Smooth muscle cell (in vitro differentiated cells): Measurements from ENCODE around the gene CASZ1. TPM values are rescaled to one million over a fixed set of nuclear protein-coding genes. Genes with fewer than 3 reads are reported as not detected.

Source experiments
- DNase-seq: peaks from one replicate; lab custom pipeline; 2025; ENCODE audit not compliant: unreplicated experiment; lab: John Stamatoyannopoulos, UW
- H2AFZ ChIP-seq: fragments of 200-600 bp; sonication (generic); 2 replicates; pipeline ENCODE4 v1.6.0; 2016; ENCODE audit warnings: antibody characterized with exemption, low read depth, mild to moderate bottlenecking
- H3F3A ChIP-seq: fragments of 200-600 bp; sonication (generic); 2 replicates; pipeline ENCODE4 v1.6.0; 2017; ENCODE audit warnings: antibody characterized with exemption, low read depth
- H3K27ac ChIP-seq: fragments of 200-600 bp; sonication (generic); 2 replicates; pipeline ENCODE4 v1.5.1; 2016; ENCODE audit warnings: low read depth, mild to moderate bottlenecking
- H3K27me3 ChIP-seq: fragments of 200-600 bp; sonication (generic); 2 replicates; pipeline ENCODE4 v1.6.1; 2016; ENCODE audit warnings: low read depth, mild to moderate bottlenecking
- H3K36me3 ChIP-seq: fragments of 200-600 bp; sonication (generic); 2 replicates; pipeline ENCODE4 v1.5.1; 2016; ENCODE audit warnings: low read depth
- H3K4me1 ChIP-seq: fragments of 200-600 bp; sonication (generic); 2 replicates; pipeline ENCODE4 v1.5.1; 2016; ENCODE audit warnings: low read depth
- H3K4me2 ChIP-seq: fragments of 200-600 bp; sonication (generic); 2 replicates; pipeline ENCODE4 v1.6.0; 2016; ENCODE audit warnings: mild to moderate bottlenecking
- H3K4me3 ChIP-seq: fragments of 200-600 bp; sonication (generic); 2 replicates; pipeline ENCODE4 v1.5.1; 2016; ENCODE audit warnings: mild to moderate bottlenecking
- H3K79me2 ChIP-seq: fragments of 200-600 bp; sonication (generic); 2 replicates; pipeline ENCODE4 v1.6.0; 2016; ENCODE audit warnings: low read depth, mild to moderate bottlenecking
- H3K9ac ChIP-seq: fragments of 200-600 bp; sonication (generic); 2 replicates; pipeline ENCODE4 v1.6.0; 2016; ENCODE audit warnings: low read depth
- H3K9me3 ChIP-seq: fragments of 200-600 bp; sonication (generic); replicated peaks from 2 replicates; pipeline ENCODE4 v1.5.1; 2016; ENCODE audit warnings: low read depth
- H4K20me1 ChIP-seq: fragments of 200-600 bp; sonication (generic); 2 replicates; pipeline ENCODE4 v1.6.0; 2016; ENCODE audit warnings: low read depth
- WGBS: methylation state at CpG from one replicate; pipeline ENCODE4 v1.1.7; 2016; ENCODE audit warnings: low lambda C conversion rate; 5-methylcytosine and 5-hydroxymethylcytosine counted together
- polyA plus RNA-seq: library from polyadenylated mRNA; unstranded; fragments of >200 nt; fragmentation: Nextera tagmentation; extraction: Ambion mirVana; gene quantifications from 2 replicates; pipeline ENCODE4 v1.2.1, GENCODE V29; 2016
- total RNA-seq: library from RNA; depleted of rRNA; stranded (reverse); fragments of >200 nt; gene quantifications from 2 replicates; pipeline ENCODE4 v1.2.3, GENCODE V29; 2014
- TF ChIP-seq, protein P1 (sequence below): fragments of 200-600 bp; sonication (generic); IDR thresholded peaks from 2 replicates; pipeline ENCODE4 v1.5.1; 2017; ENCODE audit warnings: borderline replicate concordance, mild to moderate bottlenecking, antibody characterized with exemption; ENCODE audit not compliant: insufficient read depth, poor library complexity, severe bottlenecking

CASZ1 gene
- total and polyA plus RNA-seq, 2 experiments from 2014 or later = 0.70 to 1.9 TPM

DNA sequence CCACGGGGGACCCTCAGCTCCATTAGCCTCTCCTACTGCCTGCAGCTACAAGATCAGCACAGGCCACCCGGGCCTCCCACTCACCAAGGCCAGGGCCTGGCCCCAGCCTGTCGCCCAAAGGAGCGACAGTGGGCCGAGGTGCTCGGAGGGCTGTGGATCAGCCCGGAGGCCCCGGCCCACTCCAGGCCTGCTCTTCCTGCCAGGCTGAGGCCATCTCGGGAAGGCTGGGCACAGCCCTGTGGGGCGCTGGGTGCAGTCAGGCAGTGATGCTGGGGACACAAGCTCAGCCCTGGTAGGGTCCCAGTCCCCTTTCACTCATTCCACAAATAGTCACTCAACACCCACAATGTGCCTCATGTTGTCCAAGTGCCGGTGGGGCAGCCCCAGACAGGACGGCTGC, 58.8 kb downstream of the CASZ1 start:
- Histone ChIP-seq H3K27me3 (no peaks in the 10 kb centered on the region), H2AFZ (no peak overlapping the region), H3K4me1 (peaks cover 21% of the 10 kb centered on the region), H3K27ac (no peak overlapping the region), H3K9me3 (no peaks in the 10 kb centered on the region), H4K20me1 (no peaks in the 10 kb centered on the region), H3K4me2 (no peak overlapping the region), H3F3A (no peaks in the 10 kb centered on the region), H3K79me2 (no peaks in the 10 kb centered on the region), H3K36me3 (no peaks in the 10 kb centered on the region), H3K4me3 (no peak overlapping the region), H3K9ac (no peak overlapping the region)
- DNase-seq = no peak
- 95% methylated on average over 12 of the region's 12 CpGs for WGBS
- TF ChIP-seq, protein P1, sequence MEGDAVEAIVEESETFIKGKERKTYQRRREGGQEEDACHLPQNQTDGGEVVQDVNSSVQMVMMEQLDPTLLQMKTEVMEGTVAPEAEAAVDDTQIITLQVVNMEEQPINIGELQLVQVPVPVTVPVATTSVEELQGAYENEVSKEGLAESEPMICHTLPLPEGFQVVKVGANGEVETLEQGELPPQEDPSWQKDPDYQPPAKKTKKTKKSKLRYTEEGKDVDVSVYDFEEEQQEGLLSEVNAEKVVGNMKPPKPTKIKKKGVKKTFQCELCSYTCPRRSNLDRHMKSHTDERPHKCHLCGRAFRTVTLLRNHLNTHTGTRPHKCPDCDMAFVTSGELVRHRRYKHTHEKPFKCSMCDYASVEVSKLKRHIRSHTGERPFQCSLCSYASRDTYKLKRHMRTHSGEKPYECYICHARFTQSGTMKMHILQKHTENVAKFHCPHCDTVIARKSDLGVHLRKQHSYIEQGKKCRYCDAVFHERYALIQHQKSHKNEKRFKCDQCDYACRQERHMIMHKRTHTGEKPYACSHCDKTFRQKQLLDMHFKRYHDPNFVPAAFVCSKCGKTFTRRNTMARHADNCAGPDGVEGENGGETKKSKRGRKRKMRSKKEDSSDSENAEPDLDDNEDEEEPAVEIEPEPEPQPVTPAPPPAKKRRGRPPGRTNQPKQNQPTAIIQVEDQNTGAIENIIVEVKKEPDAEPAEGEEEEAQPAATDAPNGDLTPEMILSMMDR = no peak

DNA sequence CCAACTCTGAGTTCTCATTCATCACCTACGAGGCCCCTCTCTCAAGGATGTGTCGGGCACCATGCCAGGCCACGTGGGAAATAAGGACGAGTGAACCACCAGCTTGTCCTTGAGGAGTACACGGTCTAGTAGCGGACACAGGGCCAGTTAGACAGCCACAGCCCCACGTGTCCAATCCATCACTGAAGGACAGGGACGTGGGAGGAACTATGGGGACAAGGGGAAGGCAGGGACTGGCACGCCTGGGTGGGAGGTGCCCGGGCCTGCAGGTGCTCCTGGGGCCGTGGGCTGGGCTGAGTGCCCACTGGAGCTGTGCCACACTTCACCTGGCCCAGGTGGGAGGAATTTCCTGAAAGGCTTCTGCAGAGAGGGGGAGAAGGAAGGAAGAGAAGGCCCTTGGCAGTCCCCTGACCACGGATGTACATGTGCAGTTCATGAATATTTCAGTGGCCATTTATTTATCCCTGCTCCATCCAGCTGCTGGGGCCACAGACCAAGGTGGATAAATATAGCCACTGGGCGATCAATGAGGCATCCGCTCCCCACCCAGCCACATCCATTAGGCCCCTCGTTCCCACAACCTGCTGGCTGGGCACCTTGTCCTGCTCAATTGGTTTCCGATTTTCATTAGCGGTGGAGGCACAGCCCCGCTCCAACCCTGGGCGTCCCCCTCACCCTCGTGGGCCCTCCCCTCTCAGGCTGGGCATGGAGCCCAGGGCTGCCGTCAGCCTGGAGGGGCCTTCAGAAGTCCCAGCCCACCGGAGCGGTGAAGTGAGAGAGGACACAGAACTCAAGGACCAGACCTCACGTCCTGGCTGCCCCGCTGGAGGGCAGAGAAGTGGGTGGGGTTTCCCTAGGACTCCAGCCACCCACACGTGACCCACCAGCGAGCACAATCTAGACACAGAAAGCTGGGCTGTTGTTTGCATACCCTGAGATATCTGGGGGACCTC, 59.5 kb downstream of the CASZ1 start:
- DNase-seq = no peak

DNA sequence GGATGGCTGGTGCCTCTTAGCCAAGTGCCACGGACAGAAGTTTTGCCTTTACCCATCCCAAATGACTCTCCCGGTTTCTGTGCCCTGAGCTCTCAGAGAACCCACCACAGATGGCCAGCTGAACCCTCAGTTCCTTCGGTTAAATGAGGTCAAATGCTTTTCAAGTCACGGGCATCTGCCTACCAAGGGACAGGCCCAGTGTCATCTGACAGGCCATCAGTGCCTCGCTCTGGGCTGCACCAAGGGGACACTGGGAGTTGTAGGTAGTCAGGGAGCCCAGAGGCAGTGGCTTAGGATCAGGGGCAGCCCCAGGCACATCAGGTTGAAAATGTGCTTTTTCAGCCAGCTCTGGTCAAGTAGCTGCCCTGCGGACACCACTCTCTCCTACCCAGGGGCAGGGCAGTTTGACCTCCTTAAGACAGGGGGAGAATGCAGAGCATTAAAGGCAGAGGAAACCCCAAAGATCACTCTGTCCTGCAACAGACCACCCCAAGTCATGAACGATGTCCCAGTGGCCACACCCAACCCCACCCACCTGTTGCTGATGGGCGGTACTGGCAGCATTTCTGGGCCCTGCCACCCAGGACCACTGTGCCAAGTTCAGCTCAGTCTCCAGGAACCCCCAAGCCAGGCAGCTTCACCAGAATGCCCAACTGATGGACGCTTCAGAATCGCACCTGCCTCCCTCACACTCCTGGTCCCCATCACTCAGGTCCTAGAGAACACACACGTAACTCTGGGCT, 60.7 kb downstream of the CASZ1 start:
- Histone ChIP-seq H3F3A (peaks cover 6% of the 10 kb centered on the region), H2AFZ (no peak overlapping the region)
- DNase-seq = no peak

More for the DNA sequence above, 59.5 kb downstream of the CASZ1 start:
- H3K4me1 ChIP-seq = peaks cover 21% of the 10 kb centered on the region
- no peaks in the 10 kb centered on the region for H3K27me3 ChIP-seq
- no peaks in the 10 kb centered on the region for H3K79me2 ChIP-seq
- no peaks in the 10 kb centered on the region for H3F3A ChIP-seq
- no peaks in the 10 kb centered on the region for H3K36me3 ChIP-seq
- WGBS = 87% methylated on average over 27 of the region's 27 CpGs
- no peaks in the 10 kb centered on the region for H3K9me3 ChIP-seq
- H3K9ac ChIP-seq = no peak overlapping the region
- TF ChIP-seq, protein P1 = no peak
- no peak overlapping the region for H3K4me3 ChIP-seq
- H3K27ac ChIP-seq = no peak overlapping the region
- H2AFZ ChIP-seq = no peak overlapping the region
- no peaks in the 10 kb centered on the region for H4K20me1 ChIP-seq
- no peak overlapping the region for H3K4me2 ChIP-seq

More for the DNA sequence above, 60.7 kb downstream of the CASZ1 start:
- Histone ChIP-seq H3K4me3 (no peak overlapping the region), H3K79me2 (no peaks in the 10 kb centered on the region), H4K20me1 (no peaks in the 10 kb centered on the region), H3K36me3 (no peaks in the 10 kb centered on the region), H3K27me3 (no peaks in the 10 kb centered on the region), H3K4me1 (peaks cover 21% of the 10 kb centered on the region), H3K4me2 (no peak overlapping the region), H3K9me3 (no peaks in the 10 kb centered on the region), H3K9ac (no peak overlapping the region), H3K27ac (no peak overlapping the region)
- TF ChIP-seq, protein P1 = no peak
- WGBS = 87% methylated on average over 11 of the region's 11 CpGs
